Astrocyte (in vitro differentiated cells and primary cell): ENCODE measurements around the gene PTTG2.

Experiments used
- CTCF ChIP-seq: IDR thresholded peaks from 2 replicates; pipeline ENCODE4 v1.5.1; 2011; ENCODE audit warnings: low read depth, mild to moderate bottlenecking, inconsistent platforms, low read length, moderate library complexity; ENCODE audit not compliant: insufficient read depth
- EZH2 ChIP-seq: IDR thresholded peaks from 2 replicates; pipeline ENCODE4 v1.6.1; 2012; ENCODE audit warnings: mild to moderate bottlenecking, low read length, inconsistent platforms; ENCODE audit not compliant: insufficient read depth

GRCh38 chr4:37999965-38000364 is 39.8 kb downstream of the PTTG2 start:
- no peak for TF ChIP-seq CTCF
- TF ChIP-seq EZH2, result no peak
